ENCODE data around the gene KDM8.
A peak's percentile ranks its signal among the peaks of the same experiment; 100 is the strongest.

Gene KDM8

DNA sequence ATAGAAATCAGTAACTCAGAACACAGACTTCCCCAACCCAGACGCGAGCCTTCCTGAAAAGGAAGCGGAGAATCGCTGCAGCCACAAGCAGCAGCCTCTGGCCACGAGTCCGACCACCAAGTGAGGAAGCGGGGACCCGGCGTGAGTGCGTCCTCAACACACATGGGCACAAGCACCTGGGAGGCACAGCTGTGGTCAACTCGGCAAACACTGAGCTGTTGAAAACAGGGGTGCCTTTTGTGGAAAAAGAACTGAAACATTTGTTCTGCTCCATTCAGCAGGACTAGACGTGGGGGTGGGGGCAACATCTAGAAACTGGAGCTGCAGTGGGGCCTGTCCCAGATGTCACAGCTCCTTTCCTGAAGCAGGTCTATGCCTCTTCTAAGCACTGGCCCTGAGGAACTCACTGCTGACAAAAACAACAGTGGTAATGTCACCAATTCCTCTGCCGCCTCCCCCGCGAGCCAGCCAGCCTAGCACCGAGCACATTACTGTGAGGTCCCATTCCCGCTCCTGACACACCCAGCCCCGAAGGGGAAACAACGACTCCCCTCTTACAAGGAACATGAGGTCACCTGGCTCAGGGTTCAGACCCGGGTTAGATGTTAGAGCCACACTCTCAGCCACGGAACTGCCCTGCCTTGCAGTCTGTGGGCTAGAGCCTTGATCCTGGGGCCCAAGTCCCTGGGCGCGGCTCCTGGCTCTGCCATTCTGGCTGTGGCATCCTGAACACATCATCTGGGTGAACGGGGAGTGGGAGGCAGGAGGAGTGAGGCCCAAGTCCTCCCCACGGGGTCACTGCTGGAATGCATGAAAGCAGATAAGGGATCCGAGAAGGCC, 29.0 kb downstream of the KDM8 start:
- DNase-seq = no peak

DNA sequence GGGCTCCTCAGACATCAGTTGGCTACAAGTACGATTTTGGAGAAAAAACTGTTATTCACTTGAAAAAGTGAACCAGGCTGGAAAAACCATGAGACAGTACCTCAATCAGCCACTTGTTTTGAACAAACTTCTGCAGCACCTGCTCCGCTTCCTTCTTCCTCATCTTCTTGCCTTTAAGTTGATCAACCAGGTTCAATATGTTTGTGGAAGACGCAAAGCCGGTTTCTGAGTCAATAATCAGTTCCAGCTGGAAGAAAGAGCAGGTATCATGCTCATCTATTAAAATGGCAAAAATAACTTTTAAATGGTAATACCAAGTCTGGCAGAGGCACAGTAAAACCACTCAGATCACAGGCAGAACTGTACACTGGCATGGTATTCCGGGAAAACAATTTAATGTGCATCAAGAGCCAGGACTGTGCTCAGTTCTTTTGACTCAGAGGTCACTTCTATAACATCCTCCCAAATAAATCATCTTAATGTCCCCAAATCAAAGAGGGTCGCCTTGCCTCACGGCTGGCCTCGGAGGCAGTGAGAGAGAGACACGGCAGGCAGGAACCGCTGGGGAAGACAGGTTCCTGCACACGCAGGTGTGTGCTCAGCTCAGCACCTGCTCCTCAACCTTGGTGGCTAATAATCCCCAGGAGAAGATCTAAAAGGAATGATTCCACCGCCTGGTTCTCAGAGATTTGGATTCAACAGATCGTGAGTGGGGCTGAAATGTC, 29.7 kb downstream of the KDM8 start:
- DNase-seq = no peak

DNA sequence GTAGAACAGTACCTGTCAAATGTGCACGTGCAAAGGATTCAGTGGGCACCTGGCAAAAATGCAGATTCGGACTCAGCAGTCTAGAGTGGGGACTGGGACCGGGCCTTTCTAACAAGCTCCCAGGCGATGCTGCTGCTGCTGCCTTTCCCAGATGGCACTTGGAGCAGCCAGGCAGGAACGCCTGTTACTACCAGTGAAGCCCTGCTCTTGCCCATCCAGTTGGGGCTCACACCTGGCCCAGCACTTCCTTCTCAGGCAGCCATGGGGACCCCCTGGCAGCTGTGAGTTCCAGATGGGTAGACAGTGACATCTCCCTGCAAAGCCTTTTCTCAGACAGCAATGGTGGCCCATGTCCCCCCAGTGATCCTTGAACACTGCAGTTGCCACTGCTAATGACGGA, 30.4 kb downstream of the KDM8 start:
- no peak for DNase-seq

DNA sequence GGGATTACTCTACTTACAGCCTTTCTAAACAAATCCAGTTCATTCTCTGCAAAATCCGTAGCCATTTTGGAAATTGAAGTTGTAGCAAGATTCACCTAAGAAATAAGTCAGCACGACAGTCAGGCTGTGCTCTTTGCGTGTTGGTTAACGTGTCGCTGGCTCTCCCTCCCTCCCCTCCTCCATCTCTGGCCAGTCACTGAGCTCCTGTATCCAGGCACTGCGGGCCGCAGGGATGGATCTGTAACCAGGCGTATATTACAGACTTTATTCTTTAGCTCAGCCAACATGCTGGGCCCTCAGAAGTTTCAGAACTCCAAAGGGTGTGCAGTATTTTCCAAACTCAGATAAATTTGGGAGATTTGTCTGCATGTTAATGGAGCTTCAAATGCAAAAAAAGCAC, 30.8 kb downstream of the KDM8 start:
- DNase-seq = no peak

DNA sequence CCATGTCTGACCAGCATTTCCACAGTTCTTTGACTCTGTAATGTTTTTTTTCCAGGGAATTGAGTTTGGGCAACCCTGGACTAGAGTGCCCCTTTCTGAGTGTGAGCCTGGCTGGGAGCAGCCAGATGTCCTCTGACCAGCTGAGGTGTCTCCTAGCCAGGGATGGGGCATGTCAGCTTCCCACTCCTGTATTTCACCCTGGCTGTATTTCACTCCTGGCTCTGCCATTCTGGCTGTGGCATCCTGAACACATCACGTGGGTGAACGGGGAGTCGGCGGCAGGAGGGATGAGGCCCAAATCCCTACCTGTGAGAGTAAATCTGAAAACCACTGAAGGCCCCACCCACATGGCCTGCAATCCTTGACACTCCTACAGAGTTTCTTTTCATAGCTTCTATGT, 31.3 kb downstream of the KDM8 start:
- DNase-seq = no peak

DNA sequence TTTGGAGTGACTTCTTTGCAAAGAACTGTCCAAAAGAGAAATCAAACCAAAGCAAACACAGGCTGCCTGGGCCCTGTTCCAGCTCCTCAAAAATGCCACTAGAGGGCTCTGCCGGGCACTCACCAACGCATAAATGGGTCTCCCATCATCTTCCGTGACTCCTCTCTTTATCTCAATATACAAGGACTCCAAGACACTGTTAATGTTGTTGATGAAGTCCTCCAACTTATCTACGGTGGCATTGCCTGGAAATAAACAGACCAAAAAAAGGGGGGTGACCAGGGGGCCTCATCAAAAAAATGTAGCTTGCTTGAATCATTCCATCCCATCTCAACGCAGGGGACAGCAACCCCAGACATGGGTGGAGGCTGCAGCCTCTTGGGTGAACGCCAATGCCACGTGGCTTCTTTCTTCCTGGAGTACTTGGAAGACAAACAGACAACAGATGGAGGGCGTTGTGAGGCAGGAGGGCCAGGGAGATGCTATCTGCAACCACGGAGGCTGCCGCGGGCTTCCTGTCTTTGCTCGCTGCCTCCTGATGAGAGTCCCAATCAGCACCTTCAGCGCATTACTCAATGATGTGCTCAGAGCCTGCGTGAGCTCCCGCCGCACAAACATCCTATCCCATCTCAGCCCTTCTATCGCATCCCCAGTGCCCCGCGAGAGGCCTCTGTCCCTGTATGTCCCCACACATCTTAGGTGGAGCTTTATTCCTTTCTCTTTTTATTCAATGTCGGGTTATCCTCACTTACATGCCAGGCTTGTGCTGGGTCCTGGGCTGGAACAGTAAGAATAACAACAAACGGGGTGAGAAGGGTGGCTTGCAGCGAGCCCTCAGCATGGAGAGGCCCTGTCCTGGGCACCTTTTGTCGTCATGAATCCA, 32.0 kb downstream of the KDM8 start:
- peak; percentile 38 to 85 for DNase-seq

DNA sequence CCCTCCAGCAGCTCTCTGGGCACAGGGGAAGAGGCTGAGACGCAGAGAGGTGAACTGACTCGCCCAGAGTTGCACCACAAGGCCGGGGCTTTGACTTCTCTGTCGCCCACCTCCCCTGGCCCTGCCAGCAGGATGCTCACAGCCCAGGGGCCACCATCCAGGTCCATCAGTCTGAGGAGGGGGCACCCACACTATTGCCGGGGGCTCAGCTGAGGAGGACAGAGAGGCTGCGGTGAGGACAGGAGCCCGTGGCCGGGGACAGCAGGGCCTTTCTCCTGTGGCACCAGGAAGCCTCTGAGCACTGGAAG, 32.6 kb downstream of the KDM8 start:
- no peak for DNase-seq

DNA sequence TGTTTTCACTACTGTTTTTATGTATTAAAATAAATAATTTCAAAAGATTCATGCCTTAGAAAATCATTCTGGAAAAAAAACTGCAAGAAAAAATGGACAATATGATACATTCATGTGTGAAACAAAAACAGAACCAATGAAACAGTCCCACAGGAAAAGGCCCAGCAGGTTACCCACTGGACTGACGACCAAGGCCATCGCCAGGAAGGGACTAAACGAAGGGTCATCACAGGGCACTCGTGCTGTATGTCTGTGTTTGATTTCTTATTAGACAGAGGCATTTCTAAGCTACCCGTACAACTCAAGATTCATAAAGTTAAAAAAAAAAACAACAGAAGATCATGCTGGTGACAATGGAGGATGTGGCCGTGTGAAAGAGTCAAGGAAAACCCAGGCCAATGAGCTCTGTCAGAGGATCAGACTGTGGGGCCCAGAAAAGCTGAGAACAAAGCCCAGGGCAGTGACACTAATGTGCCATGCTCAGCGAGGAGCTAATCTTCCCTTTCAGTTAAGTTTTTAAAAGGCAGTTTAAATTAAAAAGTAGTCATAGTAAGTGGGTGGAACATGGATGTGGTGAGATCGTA, 33.4 kb downstream of the KDM8 start:
- no peak for DNase-seq

DNA sequence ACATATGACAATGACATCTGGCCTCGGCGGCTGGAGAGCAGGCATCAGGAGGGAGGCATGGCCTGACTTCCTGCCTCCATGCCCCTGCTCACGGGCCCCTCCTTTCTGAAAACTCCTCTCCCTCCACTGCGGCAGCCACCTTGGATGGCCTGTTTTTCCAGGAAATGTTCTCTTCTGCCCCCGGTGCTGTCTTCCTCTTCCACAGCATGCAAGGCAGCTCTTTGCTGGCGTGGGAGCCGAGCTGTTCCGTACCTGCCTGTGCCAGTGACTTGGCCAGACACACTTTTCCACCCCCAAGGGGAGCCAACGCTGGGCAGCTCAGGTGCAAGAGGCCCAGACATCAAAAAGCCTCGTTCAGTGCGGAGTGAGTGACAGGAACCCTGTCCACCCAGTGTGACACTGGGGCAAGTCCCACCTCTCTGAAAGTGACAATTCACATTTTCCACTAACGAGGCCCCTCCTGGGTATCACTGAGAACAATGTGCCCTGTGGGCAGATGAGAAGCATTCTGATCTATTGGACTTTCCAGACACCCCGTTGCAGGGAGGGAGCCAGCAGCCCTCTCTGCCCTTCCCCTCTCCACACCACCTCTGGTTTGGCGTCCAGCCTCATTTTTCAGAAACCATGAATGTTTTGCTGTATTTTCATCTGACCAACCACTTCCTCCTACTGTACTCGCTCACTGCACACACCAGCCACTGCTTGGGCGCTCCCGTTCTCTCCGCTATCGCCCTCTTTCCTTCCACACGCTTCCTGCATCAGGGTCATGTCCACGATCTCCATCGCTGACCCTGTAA, 34.1 kb downstream of the KDM8 start:
- DNase-seq = no peak

DNA sequence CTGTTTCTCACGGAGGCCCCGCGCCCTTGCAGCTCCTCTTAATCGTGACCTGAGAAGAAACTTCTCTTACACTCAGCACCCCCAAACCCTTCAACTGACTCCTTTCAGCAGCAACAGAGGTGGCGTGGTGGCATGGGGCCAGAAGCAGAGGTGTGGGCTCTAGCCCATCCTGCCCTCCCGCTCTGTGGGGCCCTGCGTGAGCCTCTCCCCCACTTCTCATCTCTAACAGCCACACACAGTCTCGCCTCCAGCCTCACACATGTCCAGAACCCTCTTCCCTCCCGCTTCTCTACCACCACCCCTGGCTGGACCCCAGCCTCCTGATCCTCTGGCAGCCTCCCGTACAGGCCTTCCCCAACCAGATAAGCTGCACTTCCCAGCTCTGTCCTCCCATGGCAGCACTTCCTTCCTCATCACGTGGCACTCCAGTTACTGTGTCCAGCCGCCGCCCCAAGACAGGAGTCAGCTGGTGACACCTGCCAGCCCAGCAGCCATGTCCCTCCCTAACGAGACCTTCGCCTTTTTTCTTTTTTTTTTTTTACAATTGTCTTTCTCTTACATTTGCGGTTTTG, 34.8 kb downstream of the KDM8 start:
- DNase-seq = no peak

DNA sequence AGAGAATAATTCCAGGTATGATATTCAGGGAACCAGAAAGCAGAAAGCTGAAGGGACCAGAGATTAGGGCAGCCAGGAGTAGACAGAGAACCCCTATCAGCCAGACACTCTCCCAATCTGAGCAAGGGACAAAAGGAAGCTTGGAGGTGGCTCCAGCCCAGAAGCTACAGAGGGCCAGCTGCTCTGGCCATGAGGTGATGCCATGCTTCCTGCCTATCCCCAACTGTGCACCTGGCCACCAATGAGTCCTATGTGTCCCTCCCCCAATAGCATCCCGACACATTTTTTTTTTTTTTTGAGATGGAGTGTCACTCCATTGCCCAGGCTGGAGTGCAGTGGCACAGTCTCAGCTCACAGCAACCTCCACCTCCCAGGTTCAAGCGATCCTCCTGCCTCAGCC, 35.3 kb downstream of the KDM8 start:
- DNase-seq = no peak

DNA sequence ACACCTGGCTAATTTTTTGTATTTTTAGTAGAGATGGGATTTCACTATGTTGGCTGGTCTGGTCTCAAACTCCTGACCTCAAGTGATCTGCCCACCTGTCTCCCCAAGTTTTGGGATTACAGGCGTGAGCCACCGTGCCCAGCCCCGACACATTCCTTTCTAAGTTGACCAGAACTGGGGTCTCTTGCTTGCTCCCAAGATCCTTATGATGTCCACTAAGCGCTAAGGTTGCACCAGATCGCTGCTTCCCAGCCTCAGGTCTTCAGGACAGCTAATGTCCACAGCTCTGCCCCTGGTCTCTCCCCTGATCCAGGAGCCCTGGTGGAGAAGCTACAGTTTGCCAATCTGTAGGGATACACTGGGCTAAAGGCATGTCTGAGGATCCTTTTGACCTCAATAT, 35.7 kb downstream of the KDM8 start:
- DNase-seq = no peak

DNA sequence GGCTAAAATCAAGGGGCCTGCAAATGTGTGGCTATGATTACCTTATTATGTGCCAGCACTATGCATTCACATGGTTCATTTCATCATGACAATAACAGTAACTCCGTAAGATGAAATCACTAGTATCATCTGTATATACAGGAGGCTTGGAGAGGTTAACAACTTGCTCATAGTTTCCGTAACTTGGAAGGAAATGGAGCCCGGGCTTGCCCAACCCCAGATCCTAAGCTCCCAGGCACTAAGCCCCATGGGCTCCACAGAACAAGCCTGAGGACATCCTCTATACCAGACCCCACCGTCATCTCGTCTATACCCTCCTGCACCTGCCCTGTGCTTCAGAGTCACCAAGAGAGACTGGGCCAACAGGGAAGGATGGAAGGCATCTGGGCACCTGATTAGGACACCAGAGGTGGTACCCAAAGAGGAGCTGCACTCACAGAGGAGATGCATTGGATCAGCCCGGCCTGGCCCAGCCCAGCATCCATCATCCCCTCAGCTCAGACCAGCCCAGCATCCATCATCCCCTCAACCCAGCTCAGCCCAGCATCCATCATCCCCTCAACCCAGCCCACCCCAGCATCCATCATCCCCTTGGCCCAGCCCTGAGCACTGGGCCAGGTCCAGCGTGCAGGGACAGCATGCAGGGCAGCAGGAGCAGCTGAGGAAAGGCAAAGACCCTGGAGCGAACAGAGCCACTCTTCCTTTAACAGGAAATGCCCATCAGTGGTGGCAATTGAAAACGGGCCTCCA, 36.8 kb downstream of the KDM8 start:
- DNase-seq = no peak

DNA sequence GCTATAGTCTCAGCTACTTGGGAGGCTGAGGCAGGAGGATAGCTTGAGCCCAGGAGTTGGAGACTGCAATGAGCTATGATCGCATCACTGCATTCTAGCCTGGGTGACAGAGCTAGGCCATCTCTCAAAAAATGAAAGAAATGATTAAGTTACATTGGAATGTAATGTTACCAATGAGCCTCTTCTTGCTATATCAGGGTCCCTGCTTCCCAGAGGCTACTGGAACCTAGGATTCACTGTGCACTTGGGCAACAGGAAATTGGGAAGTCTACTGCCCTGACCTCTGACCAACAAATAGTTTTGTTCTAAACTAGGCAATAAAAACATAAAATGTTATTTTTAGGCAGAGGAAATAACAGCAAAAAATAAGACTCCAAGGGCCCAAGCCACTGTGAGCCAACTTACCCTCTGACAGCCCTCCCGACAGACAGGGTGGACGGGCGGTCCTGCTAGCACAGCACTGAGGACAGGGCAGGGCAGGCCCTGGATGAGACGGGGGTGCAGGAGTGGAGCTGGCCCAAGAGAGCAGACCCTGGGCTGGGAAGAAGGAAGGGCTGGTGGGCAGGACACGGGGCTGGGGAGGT, 37.7 kb downstream of the KDM8 start:
- no peak for DNase-seq

DNA sequence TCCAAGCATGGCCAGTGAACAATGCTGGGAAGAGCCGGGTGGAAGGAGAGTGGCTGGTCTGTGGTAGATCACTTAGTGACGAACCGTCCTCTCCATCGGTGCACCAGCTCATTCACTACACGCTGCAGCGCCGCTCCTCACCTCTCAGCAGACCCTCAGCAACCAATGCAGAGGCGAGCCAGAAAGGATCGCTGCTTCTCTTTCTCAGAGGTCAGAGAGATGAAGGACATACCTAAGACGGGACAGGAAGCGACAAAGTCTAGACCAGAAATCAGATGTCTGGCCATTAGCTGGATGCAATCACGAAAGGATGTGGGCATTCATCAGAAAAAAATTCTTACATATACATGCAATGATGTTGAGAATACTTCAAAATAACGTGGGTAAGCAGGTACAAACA, 38.3 kb downstream of the KDM8 start:
- no peak for DNase-seq

DNA sequence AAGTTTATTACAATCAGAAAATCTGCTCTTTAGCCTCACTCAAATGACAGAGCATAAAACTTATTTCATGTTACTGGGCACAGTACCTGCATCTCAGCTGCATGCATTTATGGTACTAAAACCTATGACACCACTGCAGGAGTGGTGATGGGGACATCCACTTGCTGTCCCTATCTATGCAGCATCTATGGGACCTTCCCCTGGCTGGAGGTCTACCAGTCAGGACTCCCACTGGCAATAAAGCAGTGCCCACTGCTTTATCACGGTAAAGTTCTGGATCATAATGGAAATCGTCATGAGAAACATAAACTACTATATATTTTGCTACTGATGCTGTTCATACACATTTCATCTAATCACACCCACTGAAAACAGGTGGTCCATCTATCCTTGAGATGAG, 39.1 kb downstream of the KDM8 start:
- DNase-seq = no peak

DNA sequence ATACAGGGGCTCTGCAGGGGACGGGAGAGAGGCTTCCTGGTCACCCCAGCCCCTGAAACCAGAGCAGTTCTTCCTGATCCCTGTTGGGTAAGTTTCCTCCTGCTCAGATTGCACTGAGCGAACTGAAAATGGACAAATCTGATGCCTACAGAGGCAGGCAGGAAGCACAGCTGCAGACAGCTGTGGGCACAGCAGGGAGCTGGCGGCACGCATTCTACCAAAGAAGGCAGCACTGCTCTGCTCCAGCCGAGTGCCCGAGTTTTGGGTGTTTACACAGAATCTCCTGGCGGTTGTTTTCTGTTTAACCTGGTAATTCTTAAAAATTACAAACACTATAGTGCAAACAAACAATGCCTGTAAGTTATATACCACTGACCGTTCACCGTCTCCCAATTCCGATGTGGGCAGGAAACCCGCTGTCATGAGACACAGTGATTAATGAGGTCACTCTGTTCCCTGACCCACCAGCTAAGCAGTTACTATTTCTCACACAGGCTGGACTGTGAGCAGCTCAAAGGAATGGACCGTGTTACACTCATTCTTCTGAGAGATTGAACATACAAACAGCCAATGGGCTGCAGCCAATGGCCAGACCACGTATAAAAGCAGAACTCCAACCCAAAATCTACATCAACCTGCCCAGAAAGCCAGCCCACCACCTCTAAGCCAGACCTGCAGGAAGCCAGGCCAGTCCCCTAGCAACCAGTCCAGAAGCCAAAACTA, 39.7 kb downstream of the KDM8 start:
- DNase-seq = no peak

DNA sequence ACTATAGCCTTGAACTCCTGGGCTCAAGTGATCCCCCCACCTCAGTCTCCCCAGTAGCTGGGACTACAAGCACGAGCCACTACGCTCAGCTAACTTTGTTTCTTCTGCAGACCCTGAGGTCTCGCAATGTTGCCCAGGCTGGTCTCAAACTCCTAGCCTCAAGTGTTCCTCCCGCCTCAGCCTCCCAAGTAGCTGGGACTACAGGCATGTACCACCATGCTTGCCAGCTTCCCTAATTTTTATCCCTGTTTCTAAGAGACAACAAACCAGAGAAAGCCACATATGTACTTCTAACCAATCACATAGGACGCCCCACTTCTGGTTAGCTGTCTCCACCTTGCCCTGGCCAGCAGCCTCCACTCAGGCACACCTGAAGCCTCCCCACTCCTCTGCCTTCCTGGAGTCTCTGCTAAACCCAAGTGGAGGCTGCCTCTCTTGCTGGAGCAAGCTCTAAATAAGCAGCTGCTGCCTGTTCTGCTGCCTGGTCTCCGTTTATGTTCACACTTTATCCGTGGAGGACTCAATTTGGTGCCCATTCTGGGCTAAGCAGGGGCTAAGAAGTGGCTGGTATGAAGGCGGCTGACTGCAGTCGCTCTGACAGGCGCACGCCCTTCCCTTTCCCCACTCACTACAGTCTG, 40.5 kb downstream of the KDM8 start:
- no peak for DNase-seq

DNA sequence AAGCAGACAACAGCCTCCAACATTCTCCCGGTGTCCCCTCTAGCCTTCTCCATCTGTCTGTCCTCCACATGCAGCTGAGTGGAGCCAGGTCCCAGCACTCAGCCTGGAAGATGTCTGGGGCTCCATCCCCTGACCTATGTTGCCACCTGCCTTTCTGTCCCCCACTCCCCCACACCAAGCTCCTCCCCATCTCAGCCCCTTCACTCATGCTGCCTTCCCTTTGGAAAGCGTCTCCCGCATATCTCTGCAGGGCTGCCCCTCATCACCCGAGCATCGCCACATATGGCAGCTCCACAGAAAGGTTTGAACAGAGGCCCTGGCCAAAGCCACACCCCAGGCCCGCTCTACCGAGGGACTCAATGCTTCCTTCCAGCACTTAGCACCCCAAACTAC, 41.0 kb downstream of the KDM8 start:
- no peak for DNase-seq
